Ovary (tissue), 3 donors: ENCODE data around the gene KSR1.
A peak's percentile ranks its signal among the peaks of the same experiment; 100 is the strongest.

Experiments
- POLR2A ChIP-seq: fragments of 450-650 bp; IDR thresholded peaks from one replicate; pipeline ENCODE4 v1.6.1; 2017; ENCODE audit warnings: antibody characterized with exemption, mild to moderate bottlenecking, moderate library complexity
- TF ChIP-seq, protein P1 (sequence below), 3 donors: fragments of 450-650 bp in 2 of 3; fragments of 200-600 bp in 1 of 3; IDR thresholded peaks; one replicate each; pipeline versions ENCODE4 v1.5.1 to v1.8.0; 2016 to 2022; ENCODE audit warnings: antibody characterized with exemption in 3 of 3, mild to moderate bottlenecking in 1 of 3
- donor health status: DM: no; HTN: no; CAD: no.

DNA sequence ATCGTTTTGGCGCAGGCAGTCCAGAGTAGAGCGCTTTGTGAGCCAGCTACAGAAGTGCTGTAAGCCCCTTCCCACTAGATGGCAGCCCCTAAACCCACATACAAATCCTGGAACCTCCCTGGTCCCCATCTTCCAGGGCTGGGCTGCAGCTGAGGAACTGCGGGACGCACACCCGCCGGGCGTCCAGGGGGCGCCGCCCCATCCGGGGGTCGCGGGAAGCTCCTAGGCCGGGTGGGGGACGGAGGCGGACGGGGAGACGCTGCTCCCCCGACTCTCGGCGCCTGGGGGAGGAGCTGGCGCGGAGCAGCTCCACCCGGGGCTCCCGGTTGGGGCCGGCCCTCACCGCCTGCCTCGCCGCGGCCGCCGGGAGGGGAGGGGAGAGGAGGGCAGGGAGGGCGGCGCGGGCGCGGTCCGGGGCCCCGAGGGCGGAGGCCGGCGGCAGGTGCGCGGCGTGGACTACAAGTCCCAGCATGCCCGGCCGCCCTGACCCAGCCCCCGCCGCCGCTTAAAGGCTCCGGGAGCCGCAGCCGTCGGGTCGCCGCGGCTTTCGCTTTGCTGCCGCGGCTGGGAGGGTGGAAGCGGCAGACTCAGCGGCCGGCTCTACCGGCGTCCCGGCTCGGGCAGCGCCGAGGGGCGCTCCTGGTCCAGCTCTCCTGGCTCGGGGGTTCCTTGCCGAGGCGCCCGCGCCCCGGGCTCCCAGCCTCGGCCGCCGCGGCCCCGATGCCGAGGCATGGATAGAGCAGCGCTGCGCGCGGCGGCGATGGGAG lies at the start of gene KSR1:
- TF ChIP-seq POLR2A: peak; percentile 67
- TF ChIP-seq, protein P1, sequence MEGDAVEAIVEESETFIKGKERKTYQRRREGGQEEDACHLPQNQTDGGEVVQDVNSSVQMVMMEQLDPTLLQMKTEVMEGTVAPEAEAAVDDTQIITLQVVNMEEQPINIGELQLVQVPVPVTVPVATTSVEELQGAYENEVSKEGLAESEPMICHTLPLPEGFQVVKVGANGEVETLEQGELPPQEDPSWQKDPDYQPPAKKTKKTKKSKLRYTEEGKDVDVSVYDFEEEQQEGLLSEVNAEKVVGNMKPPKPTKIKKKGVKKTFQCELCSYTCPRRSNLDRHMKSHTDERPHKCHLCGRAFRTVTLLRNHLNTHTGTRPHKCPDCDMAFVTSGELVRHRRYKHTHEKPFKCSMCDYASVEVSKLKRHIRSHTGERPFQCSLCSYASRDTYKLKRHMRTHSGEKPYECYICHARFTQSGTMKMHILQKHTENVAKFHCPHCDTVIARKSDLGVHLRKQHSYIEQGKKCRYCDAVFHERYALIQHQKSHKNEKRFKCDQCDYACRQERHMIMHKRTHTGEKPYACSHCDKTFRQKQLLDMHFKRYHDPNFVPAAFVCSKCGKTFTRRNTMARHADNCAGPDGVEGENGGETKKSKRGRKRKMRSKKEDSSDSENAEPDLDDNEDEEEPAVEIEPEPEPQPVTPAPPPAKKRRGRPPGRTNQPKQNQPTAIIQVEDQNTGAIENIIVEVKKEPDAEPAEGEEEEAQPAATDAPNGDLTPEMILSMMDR (IDR thresholded peaks at IDR 0.05): peak; percentile 49 to 61 (median 56)
